GM12872 (cell line): ENCODE measurements around the gene CYP46A1.

Source experiments
- CTCF ChIP-seq: IDR thresholded peaks from 3 replicates; pipeline ENCODE4 v1.5.1; 2011; ENCODE audit warnings: low read depth, mild to moderate bottlenecking, low read length, moderate library complexity; ENCODE audit not compliant: insufficient read depth

Gene CYP46A1

GRCh38 chr14:99721792-99722516 is 37.9 kb downstream of the CYP46A1 start:
- no peak for TF ChIP-seq CTCF

- no peak for TF ChIP-seq CTCF
Measured at GRCh38 chr14:99722741-99723140, 38.6 kb downstream of the CYP46A1 start.

GRCh38 chr14:99724196-99724891 is 40.2 kb downstream of the CYP46A1 start:
- TF ChIP-seq CTCF, result no peak

GRCh38 chr14:99724939-99725773 is 41.1 kb downstream of the CYP46A1 start:
- TF ChIP-seq CTCF, result no peak

- TF ChIP-seq CTCF, result no peak
Measured at GRCh38 chr14:99725774-99726537, 41.9 kb downstream of the CYP46A1 start.

- TF ChIP-seq CTCF, result no peak
Measured at GRCh38 chr14:99726538-99727095, 42.5 kb downstream of the CYP46A1 start.
